Endothelial cell of umbilical vein (primary cell): ENCODE data around the gene SIPA1. TPM values are rescaled to one million over a fixed set of nuclear protein-coding genes. Genes with fewer than 3 reads are reported as not detected.

ENCODE experiments used
- BruUV-seq: library from RNA; stranded (reverse); fragments of 400-500 nt; replicated peaks from 2 replicates; lab custom pipeline; 2021; lab: Mats Ljungman, UMichigan
- CTCF ChIA-PET: fragments of 300-600, 350-600 bp; sonication (Branson Sonifier 250); formaldehyde crosslinking; loops from one replicate; lab custom pipeline; 2021; ENCODE audit warnings: antibody characterized with exemption, inconsistent platforms; lab: Charles Lee
- POLR2A ChIA-PET: fragments of 300-600, 350-600 bp; sonication (Branson Sonifier 250); formaldehyde crosslinking; loops from one replicate; lab custom pipeline; 2021; ENCODE audit warnings: antibody characterized with exemption, inconsistent platforms; lab: Charles Lee
- DNase-seq: peaks from one replicate; pipeline ENCODE4 v3.0.0-alpha.2; 2011; ENCODE audit warnings: low read depth, low spot score
- FAIRE-seq: peaks from 2 replicates; lab custom pipeline; 2011; peaks lifted over from hg19 to GRCh38; lab: Jason Lieb, UNC
- H2AFZ ChIP-seq: 2 replicates; pipeline ENCODE4 v1.6.0; 2012; ENCODE audit warnings: low read depth, low read length, control low read depth, inconsistent platforms
- H3K27ac ChIP-seq: 2 replicates; pipeline ENCODE4 v1.5.1; 2011; ENCODE audit warnings: low read depth, mild to moderate bottlenecking, control low read depth, low read length, moderate library complexity; ENCODE audit not compliant: insufficient read depth
- H3K27me3 ChIP-seq, 2 experiments: 2 replicates each; pipeline versions ENCODE4 v1.6.0 to v1.6.1; 2011; ENCODE audit warnings: low read length in 2 of 2, mixed read lengths in 1 of 2; ENCODE audit not compliant: control insufficient read depth in 2 of 2, insufficient read depth in 2 of 2
- H3K36me3 ChIP-seq, 2 experiments: 2 replicates in 1 of 2; 3 replicates in 1 of 2; pipeline ENCODE4 v1.5.1; 2011; ENCODE audit warnings: low read length in 2 of 2, mild to moderate bottlenecking in 1 of 2, moderate library complexity in 1 of 2; ENCODE audit not compliant: control insufficient read depth in 2 of 2, insufficient read depth in 2 of 2; ENCODE audit errors: extremely low read depth in 1 of 2
- H3K4me1 ChIP-seq: 3 replicates; pipeline ENCODE4 v1.5.1; 2011; ENCODE audit warnings: mild to moderate bottlenecking, low read length; ENCODE audit not compliant: control insufficient read depth, insufficient read depth; ENCODE audit errors: extremely low read depth
- H3K4me2 ChIP-seq: 2 replicates; pipeline ENCODE4 v1.6.1; 2011; ENCODE audit warnings: low read length, control low read depth, mixed read lengths; ENCODE audit not compliant: insufficient read depth
- H3K4me3 ChIP-seq, 3 experiments: fragments of 200-600 bp in 1 of 3; sonication (generic), shearing (Covaris generic) in 1 of 3; replicated peaks in 1 of 3; 2 replicates each; pipeline ENCODE4 v1.5.1; 2011 to 2016; ENCODE audit warnings: control low read depth in 3 of 3, low read length in 3 of 3, mild to moderate bottlenecking in 2 of 3, inconsistent platforms in 1 of 3, low read depth in 1 of 3, moderate library complexity in 1 of 3; ENCODE audit not compliant: insufficient read depth in 1 of 3
- H3K79me2 ChIP-seq: 2 replicates; pipeline ENCODE4 v1.6.0; 2012; ENCODE audit warnings: low read length, inconsistent platforms; ENCODE audit not compliant: control insufficient read depth, insufficient read depth
- H3K9ac ChIP-seq: replicated peaks from 2 replicates; pipeline ENCODE3; 2011; ENCODE audit warnings: low read length, control low read depth; ENCODE audit not compliant: insufficient read depth; ENCODE audit errors: extremely low read depth
- H3K9me1 ChIP-seq: replicated peaks from 3 replicates; pipeline ENCODE4 v1.6.0; 2011; ENCODE audit warnings: mild to moderate bottlenecking, low read length; ENCODE audit not compliant: control insufficient read depth, insufficient read depth; ENCODE audit errors: extremely low read depth
- H3K9me3 ChIP-seq: replicated peaks from 2 replicates; pipeline ENCODE4 v1.5.1; 2012; ENCODE audit warnings: low read length, inconsistent platforms; ENCODE audit not compliant: control insufficient read depth, insufficient read depth
- H4K20me1 ChIP-seq: replicated peaks from 2 replicates; pipeline ENCODE3; 2011; ENCODE audit warnings: mild to moderate bottlenecking, low read length; ENCODE audit not compliant: control insufficient read depth, insufficient read depth; ENCODE audit errors: extremely low read depth
- CTCF ChIP-seq, 2 donors: IDR thresholded peaks; 1 replicate in 1 of 2; 2 replicates in 1 of 2; pipeline ENCODE4 v1.5.1; 2011; ENCODE audit warnings: low read length in 2 of 2, mild to moderate bottlenecking in 2 of 2, moderate library complexity in 2 of 2, control low read depth in 1 of 2, inconsistent platforms in 1 of 2, low read depth in 1 of 2; ENCODE audit not compliant: insufficient read depth in 1 of 2; ENCODE audit errors: extremely low read depth in 1 of 2
- EZH2 ChIP-seq: IDR thresholded peaks from 2 replicates; pipeline ENCODE4 v1.6.1; 2012; ENCODE audit warnings: borderline replicate concordance, low read depth, mild to moderate bottlenecking, moderate library complexity, low read length, inconsistent platforms; ENCODE audit not compliant: severe bottlenecking
- FOS ChIP-seq: IDR thresholded peaks from 2 replicates; pipeline ENCODE4 v1.6.1; 2011; ENCODE audit warnings: mild to moderate bottlenecking, low read length, moderate library complexity, borderline replicate concordance; ENCODE audit not compliant: insufficient read depth
- GATA2 ChIP-seq: IDR thresholded peaks from 2 replicates; pipeline ENCODE4 v1.7.0; 2011; ENCODE audit warnings: low read depth, mild to moderate bottlenecking, moderate library complexity, mixed read lengths, low read length; ENCODE audit not compliant: insufficient read length, insufficient read depth
- JUN ChIP-seq: IDR thresholded peaks from 2 replicates; pipeline ENCODE4 v1.6.1; 2011; ENCODE audit warnings: borderline replicate concordance, low read depth; ENCODE audit not compliant: insufficient read length, insufficient read depth
- MAX ChIP-seq: IDR thresholded peaks from 2 replicates; pipeline ENCODE4 v1.6.1; 2011; ENCODE audit not compliant: insufficient read depth, insufficient read length
- MYC ChIP-seq: IDR thresholded peaks from one replicate; pipeline ENCODE4 v1.6.1; 2011; ENCODE audit warnings: mild to moderate bottlenecking, low read depth, low read length
- POLR2A ChIP-seq: IDR thresholded peaks from 2 replicates; pipeline ENCODE4 v1.6.1; 2012; ENCODE audit warnings: low read depth, mild to moderate bottlenecking, control low read depth, low read length
- POLR2AphosphoS5 ChIP-seq: IDR thresholded peaks from 2 replicates; pipeline ENCODE4 v1.6.1; 2012; ENCODE audit warnings: low read depth, mild to moderate bottlenecking, control low read depth, low read length, moderate library complexity; ENCODE audit not compliant: insufficient read depth
- dilution Hi-C: fragments of 300-500 bp; cut with MboI; formaldehyde crosslinking; loops from one replicate; pipeline ENCODE4 v1.15.0; 2019; ENCODE audit warnings: low sequenced_read_pairs; ENCODE audit not compliant: extremely low pct_ligation_motif_present
- intact Hi-C: fragments of 100-400 bp; cut with micrococcal nuclease; formaldehyde crosslinking; loops from one replicate; pipeline ENCODE4 v1.10.0; 2022
- polyA plus RNA-seq, 4 experiments: library from polyadenylated mRNA; depleted of rRNA in 3 of 4; stranded (reverse) in 3 of 4; unstranded in 1 of 4; fragments of >200 nt; gene quantifications; 2 replicates each; pipeline versions ENCODE4 v1.2.1 to v1.2.3, GENCODE V29; 2011 to 2012; ENCODE audit warnings: missing spikeins in 1 of 4
- total RNA-seq: library from RNA; stranded (reverse); gene quantifications from 2 replicates; pipeline ENCODE4 v1.2.3, GENCODE V29; 2021

Gene SIPA1
- total and polyA plus RNA-seq, 2 donors (not counting 3 experiments of a cell fraction or from before 2014, with no cell fraction given), result 67.5 to 119 TPM

DNA sequence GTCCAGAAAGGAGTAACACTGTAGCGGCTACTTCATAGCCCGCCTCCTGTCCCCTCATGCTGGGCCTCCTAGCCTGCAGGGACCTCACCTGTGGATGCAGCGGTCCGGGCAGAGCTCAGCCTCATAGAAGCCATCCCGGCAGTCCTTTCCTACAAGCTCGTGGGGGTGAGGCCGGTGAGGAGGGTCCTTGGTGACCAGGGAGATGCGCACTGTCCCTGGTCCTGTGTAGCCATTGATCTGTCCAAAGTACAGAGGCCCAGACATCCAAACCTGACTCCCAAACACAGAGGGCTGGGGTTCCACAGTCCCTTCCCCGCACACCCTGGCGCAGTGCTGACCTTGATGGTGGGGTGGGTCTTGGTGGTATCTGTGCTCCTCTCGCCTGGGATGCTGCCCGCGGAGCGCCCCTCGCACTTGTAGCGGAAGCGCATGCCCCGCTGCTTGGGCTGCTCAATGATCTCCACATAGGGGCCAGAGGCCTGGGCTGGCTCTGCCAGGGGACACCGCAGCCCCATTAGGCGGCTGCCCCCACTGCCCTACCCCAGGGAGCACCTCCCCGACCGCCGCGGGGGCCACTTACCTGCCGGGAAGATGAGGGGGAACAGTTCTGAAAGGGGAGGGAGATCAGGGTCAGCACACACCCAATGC, 23.8 kb downstream of the SIPA1 start:
- FAIRE-seq (no peak), DNase-seq (no peak)
- no peak for TF ChIP-seq MAX
- TF ChIP-seq CTCF (IDR thresholded peaks at IDR 0.05; ENCODE audit: extremely low read depth in 1 of 2, insufficient read depth in 1 of 2, low read depth in 1 of 2, low read length in 2 of 2), result no peak
- TF ChIP-seq POLR2A, result no peak
- TF ChIP-seq POLR2AphosphoS5, result no peak
- no peak for TF ChIP-seq FOS
- no peak for TF ChIP-seq JUN
- TF ChIP-seq GATA2, result no peak
- no peak for TF ChIP-seq EZH2
- TF ChIP-seq MYC, result no peak
- peaks cover 18% of the 10 kb centered on the region for H3K4me1 ChIP-seq
- no peak overlapping the region for H2AFZ ChIP-seq
- intact Hi-C loops, result no loop called here
- peak overlapping the region; percentile 34 to 94 (median 77) for H3K4me3 ChIP-seq
- dilution Hi-C loops, result no loop called here
- no peaks in the 10 kb centered on the region for H4K20me1 ChIP-seq
- CTCF ChIA-PET, result interaction anchor here (1.9 kb wide), 1 partner anchor 8 kb away, joined by 14 read pairs; no protein-coding TSS in a partner anchor
- peak overlapping the region; percentile 75 for H3K4me2 ChIP-seq
- H3K27ac ChIP-seq, result peak overlapping the region; percentile 91
- H3K9me1 ChIP-seq, result no peaks in the 10 kb centered on the region
- POLR2A ChIA-PET, result interaction anchor here (0.6 to 2.6 kb wide), 3 partner anchors 9 to 57 kb away, joined by 3 to 19 read pairs (median 4); no protein-coding TSS in a partner anchor
- peak overlapping the region; percentile 90 for H3K9ac ChIP-seq
- no peaks in the 10 kb centered on the region for H3K9me3 ChIP-seq
- peaks cover 39% of the 10 kb centered on the region for H3K79me2 ChIP-seq
- BruUV-seq, result no TSS peak
- H3K27me3 ChIP-seq, result no peaks in the 10 kb centered on the region
- peaks cover 21 to 44% of the 10 kb centered on the region in 2 experiments for H3K36me3 ChIP-seq
